Measurements from ENCODE around the gene AQP7. TPM values are rescaled to one million over a fixed set of nuclear protein-coding genes. Genes with fewer than 3 reads are reported as not detected.
A peak's percentile ranks its signal among the peaks of the same experiment; 100 is the strongest.

Gene AQP7
- total RNA-seq, 1 experiment from 2014 or later, result not detected

DNA sequence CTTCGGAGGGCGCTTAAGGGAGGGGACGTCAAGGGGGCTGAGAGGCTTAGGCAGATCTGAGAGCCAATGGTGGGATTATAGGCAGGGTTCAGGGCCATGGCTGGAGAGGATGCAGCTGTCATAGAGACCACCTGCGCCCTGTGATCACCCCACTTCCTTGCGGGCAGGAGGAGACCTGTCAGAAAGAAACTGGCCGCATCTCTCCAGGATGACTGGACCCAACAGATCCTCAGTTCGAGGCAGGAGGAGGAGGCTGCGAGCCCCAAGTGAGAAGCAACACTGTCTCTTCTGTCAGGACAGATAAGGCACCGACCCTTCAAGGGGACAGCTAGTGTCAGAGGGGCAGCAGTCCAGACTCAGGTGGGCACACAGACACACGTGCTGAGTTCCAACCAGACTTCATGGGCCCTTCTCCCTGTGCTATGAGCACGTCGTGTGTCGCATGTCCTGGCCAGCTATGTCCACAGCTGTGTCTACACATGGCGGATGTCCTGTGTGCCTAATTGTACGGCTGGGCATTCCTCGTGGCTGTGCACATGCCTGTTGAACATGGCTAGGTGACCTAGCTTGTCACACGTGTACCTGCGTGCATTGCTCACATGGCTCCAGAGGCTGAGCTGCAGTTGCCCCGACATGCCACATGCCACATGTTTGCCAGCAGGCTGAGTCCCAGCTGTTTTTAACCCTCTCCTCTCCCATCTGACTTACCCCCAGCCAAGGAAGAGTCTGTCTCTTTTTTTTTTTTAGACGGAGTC, 45.6 kb upstream of the AQP7 start:
- Histone ChIP-seq H3K79me2 (ENCODE audit: low read length) (no peaks in the 10 kb centered on the region), H3K27ac (ENCODE audit: low read length) (no peak overlapping the region), H3K27me3 (ENCODE audit: low read length) (no peaks in the 10 kb centered on the region), H3K4me1 (ENCODE audit: insufficient read depth, low read length) (peaks cover 33% of the 10 kb centered on the region), H2AFZ (ENCODE audit: low read length) (peak overlapping the region; percentile 35; the same call in 1 of the 2 replicates), H3K4me3 (ENCODE audit: low read length) (peak overlapping the region; percentile 72), H3F3A (ENCODE audit: low read length, unreplicated experiment) (no peaks in the 10 kb centered on the region), H3K36me3 (ENCODE audit: low read depth, low read length) (no peaks in the 10 kb centered on the region), H3K9me2 (replicated peaks; ENCODE audit: low read length) (no peaks in the 10 kb centered on the region), H3K9me3 (ENCODE audit: low read length) (no peaks in the 10 kb centered on the region), H3K9ac (ENCODE audit: low read length) (no peak overlapping the region), H4K20me1 (ENCODE audit: low read length) (no peaks in the 10 kb centered on the region), H3K4me2 (ENCODE audit: low read length) (peak overlapping the region; percentile 97)
- ATAC-seq (no peak), DNase-seq (no peak)
- no peak for TF ChIP-seq EZH2phosphoT487 (IDR thresholded peaks at IDR 0.05; ENCODE audit: borderline replicate concordance, low read length)
- TF ChIP-seq, protein P1, sequence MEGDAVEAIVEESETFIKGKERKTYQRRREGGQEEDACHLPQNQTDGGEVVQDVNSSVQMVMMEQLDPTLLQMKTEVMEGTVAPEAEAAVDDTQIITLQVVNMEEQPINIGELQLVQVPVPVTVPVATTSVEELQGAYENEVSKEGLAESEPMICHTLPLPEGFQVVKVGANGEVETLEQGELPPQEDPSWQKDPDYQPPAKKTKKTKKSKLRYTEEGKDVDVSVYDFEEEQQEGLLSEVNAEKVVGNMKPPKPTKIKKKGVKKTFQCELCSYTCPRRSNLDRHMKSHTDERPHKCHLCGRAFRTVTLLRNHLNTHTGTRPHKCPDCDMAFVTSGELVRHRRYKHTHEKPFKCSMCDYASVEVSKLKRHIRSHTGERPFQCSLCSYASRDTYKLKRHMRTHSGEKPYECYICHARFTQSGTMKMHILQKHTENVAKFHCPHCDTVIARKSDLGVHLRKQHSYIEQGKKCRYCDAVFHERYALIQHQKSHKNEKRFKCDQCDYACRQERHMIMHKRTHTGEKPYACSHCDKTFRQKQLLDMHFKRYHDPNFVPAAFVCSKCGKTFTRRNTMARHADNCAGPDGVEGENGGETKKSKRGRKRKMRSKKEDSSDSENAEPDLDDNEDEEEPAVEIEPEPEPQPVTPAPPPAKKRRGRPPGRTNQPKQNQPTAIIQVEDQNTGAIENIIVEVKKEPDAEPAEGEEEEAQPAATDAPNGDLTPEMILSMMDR (conservative IDR thresholded peaks at IDR 0.05; ENCODE audit: low read depth, low read length), result no peak
- intact Hi-C loops (cut with micrococcal nuclease), result loop anchor here (5.0 kb wide), 1 partner anchor 41 kb away; no protein-coding TSS in a partner anchor
- BruUV-seq (replicated peaks), result no TSS peak
- ChIA-PET POLR2A (ENCODE audit: unreplicated experiment) (no interaction called here), CTCF (interaction anchor here (0.6 to 1.3 kb wide), 4 partner anchors 17 to 73 kb away, joined by 3 to 4 read pairs (median 4); no protein-coding TSS in a partner anchor)

GRCh38 chr9:33446946-33447798, 44.8 kb upstream of the AQP7 start, which contains the start of gene AQP3:
Gene AQP3 (minus strand): TSS chr9:33447593. CDS start chr9:33447530, 63 bp downstream.
- TSS peak; percentile 36 for BruUV-seq (replicated peaks)
- no peak for TF ChIP-seq EZH2phosphoT487 (IDR thresholded peaks at IDR 0.05; ENCODE audit: borderline replicate concordance, low read length)
- TF ChIP-seq, protein P1 (conservative IDR thresholded peaks at IDR 0.05; ENCODE audit: low read depth, low read length), result peak; percentile 44
- ChIA-PET CTCF (interaction anchor here (0.6 to 1.3 kb wide), 5 partner anchors 15 to 72 kb away, joined by 3 to 5 read pairs (median 4); no protein-coding TSS in a partner anchor), POLR2A (ENCODE audit: unreplicated experiment) (interaction anchor here (0.6 kb wide), 1 partner anchor 11 kb away, joined by 3 read pairs; no protein-coding TSS in a partner anchor)
- Histone ChIP-seq H3K4me1 (ENCODE audit: insufficient read depth, low read length) (peaks cover 38% of the 10 kb centered on the region), H2AFZ (ENCODE audit: low read length) (peak within 1 kb of the TSS; percentile 35; the same call in 1 of the 2 replicates), H3K36me3 (ENCODE audit: low read depth, low read length) (no peaks in the 10 kb centered on the region), H3K4me2 (ENCODE audit: low read length) (peak within 1 kb of the TSS; percentile 97), H3K27ac (ENCODE audit: low read length) (peak within 1 kb of the TSS; percentile 75), H3K27me3 (ENCODE audit: low read length) (no peaks in the 10 kb centered on the region), H3K9me3 (ENCODE audit: low read length) (no peaks in the 10 kb centered on the region), H3F3A (ENCODE audit: low read length, unreplicated experiment) (no peaks in the 10 kb centered on the region), H4K20me1 (ENCODE audit: low read length) (no peaks in the 10 kb centered on the region), H3K9ac (ENCODE audit: low read length) (peak within 1 kb of the TSS; percentile 40; the same call in 1 of the 2 replicates), H3K79me2 (ENCODE audit: low read length) (no peaks in the 10 kb centered on the region), H3K4me3 (ENCODE audit: low read length) (peak within 1 kb of the TSS; percentile 72), H3K9me2 (replicated peaks; ENCODE audit: low read length) (no peaks in the 10 kb centered on the region)
- intact Hi-C loops (cut with micrococcal nuclease), result loop anchor here (5.0 kb wide), 1 partner anchor 40 kb away; no protein-coding TSS in a partner anchor
- peak; percentile 77 for ATAC-seq
- DNase-seq, result peak; percentile 68
